ENCODE results near the gene UIMC1. TPM values are rescaled to one million over a fixed set of nuclear protein-coding genes. Genes with fewer than 3 reads are reported as not detected.

UIMC1 gene
- total and polyA plus RNA-seq, 2 of the 4 experiments (the other 2 are of a cell fraction) = 19.5 to 27.6 TPM

DNA sequence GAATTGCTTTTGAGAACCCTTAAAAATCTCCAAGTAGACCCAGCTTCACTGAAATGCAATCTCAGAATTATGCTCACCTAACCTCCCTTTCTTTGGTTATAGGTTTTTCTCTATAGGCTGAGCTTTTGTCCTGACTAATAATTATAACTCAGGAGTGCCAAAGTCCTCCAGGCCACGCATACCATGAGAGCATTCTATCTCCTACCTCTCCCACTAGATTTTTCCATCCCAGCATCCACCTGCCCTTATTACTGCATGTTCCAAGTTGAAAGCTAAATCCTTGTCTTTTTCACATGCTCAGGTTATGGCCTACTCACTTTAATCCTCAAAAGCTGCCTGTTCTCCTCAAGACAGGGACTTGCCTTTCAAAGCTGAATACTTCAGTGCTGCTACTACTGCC, 38.1 kb upstream of the UIMC1 start:
- no peak overlapping the region for H2BK15ac ChIP-seq (ENCODE audit: low read depth, low read length)
- no peak overlapping the region for H2AK9ac ChIP-seq (replicated peaks; ENCODE audit: low read depth, low read length, poor library complexity)
- H3K18ac ChIP-seq (ENCODE audit: low read depth, low read length) = no peak overlapping the region
- H3K4me2 ChIP-seq (ENCODE audit: low read depth, low read length) = no peak overlapping the region
- H3K79me1 ChIP-seq (ENCODE audit: low read depth in 1 of 2, low read length in 2 of 2) = peaks cover 8 to 9% of the 10 kb centered on the region in 2 experiments; a peak in 3 of 4 replicates
- no peaks in the 10 kb centered on the region; the same call in 1 of the 2 replicates for H4K20me1 ChIP-seq (ENCODE audit: insufficient read depth, low read length)
- no peak overlapping the region for H4K5ac ChIP-seq (ENCODE audit: low read depth, low read length)
- no peak overlapping the region for H3K56ac ChIP-seq (ENCODE audit: extremely low read depth, insufficient read depth, low read length)
- intact Hi-C loops (cut with micrococcal nuclease) = no loop called here
- CTCF ChIA-PET = no interaction called here
- 86% methylated on average over 1 of the region's 1 CpG; no CpG with 5 or more reads in 1 of the 2 experiments for whole genome bisulfite sequencing, 2 experiments (ENCODE audit: extremely low coverage in 2 of 2, insufficient read length in 1 of 2)
- no peak overlapping the region for H3K4ac ChIP-seq (ENCODE audit: low read depth, low read length)
- H3K9me3 ChIP-seq (ENCODE audit: control insufficient read depth, insufficient read depth, low read length) = no peaks in the 10 kb centered on the region
- POLR2A ChIA-PET (ENCODE audit: unreplicated experiment) = no interaction called here
- H3K27ac ChIP-seq (ENCODE audit: insufficient read depth, low read length) = no peak overlapping the region
- no peak overlapping the region for H2AK5ac ChIP-seq (ENCODE audit: low read depth, low read length)
- in situ Hi-C loops (cut with MboI; ENCODE audit: low sequenced_read_pairs) = no loop called here
- no peak overlapping the region for H3K23ac ChIP-seq (ENCODE audit: low read depth, low read length)
- no TSS peak for BruUV-seq (replicated peaks)
- no peak overlapping the region for H2BK5ac ChIP-seq (ENCODE audit: low read depth, low read length, poor library complexity, severe bottlenecking)
- TF ChIP-seq RAD21 (IDR thresholded peaks at IDR 0.05; ENCODE audit: low read length) (no peak), NFE2L2 (IDR thresholded peaks at IDR 0.05; ENCODE audit: low read depth, low read length) (no peak), RCOR1 (IDR thresholded peaks at IDR 0.05; ENCODE audit: insufficient replicate concordance, low read length) (no peak), POLR2A (IDR thresholded peaks at IDR 0.05; ENCODE audit: low read depth, low read length) (no peak), CHD1 (IDR thresholded peaks at IDR 0.05; ENCODE audit: low read depth, low read length) (no peak), BHLHE40 (IDR thresholded peaks at IDR 0.05; ENCODE audit: low read depth, low read length) (no peak), MAZ (IDR thresholded peaks at IDR 0.05; ENCODE audit: borderline replicate concordance, low read depth, low read length) (no peak)
- TF ChIP-seq, protein P1, sequence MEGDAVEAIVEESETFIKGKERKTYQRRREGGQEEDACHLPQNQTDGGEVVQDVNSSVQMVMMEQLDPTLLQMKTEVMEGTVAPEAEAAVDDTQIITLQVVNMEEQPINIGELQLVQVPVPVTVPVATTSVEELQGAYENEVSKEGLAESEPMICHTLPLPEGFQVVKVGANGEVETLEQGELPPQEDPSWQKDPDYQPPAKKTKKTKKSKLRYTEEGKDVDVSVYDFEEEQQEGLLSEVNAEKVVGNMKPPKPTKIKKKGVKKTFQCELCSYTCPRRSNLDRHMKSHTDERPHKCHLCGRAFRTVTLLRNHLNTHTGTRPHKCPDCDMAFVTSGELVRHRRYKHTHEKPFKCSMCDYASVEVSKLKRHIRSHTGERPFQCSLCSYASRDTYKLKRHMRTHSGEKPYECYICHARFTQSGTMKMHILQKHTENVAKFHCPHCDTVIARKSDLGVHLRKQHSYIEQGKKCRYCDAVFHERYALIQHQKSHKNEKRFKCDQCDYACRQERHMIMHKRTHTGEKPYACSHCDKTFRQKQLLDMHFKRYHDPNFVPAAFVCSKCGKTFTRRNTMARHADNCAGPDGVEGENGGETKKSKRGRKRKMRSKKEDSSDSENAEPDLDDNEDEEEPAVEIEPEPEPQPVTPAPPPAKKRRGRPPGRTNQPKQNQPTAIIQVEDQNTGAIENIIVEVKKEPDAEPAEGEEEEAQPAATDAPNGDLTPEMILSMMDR (conservative IDR thresholded peaks at IDR 0.05; ENCODE audit: low read depth, low read length) = no peak
- TF ChIP-seq, protein P2, sequence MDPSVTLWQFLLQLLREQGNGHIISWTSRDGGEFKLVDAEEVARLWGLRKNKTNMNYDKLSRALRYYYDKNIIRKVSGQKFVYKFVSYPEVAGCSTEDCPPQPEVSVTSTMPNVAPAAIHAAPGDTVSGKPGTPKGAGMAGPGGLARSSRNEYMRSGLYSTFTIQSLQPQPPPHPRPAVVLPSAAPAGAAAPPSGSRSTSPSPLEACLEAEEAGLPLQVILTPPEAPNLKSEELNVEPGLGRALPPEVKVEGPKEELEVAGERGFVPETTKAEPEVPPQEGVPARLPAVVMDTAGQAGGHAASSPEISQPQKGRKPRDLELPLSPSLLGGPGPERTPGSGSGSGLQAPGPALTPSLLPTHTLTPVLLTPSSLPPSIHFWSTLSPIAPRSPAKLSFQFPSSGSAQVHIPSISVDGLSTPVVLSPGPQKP (IDR thresholded peaks at IDR 0.05; ENCODE audit: borderline replicate concordance, low read depth, low read length) = no peak
- H3K9ac ChIP-seq (ENCODE audit: low read depth, low read length) = no peak overlapping the region
- dilution Hi-C loops (cut with HindIII; ENCODE audit: low sequenced_read_pairs, unreplicated experiment) = no loop called here
- no peak overlapping the region for H2AFZ ChIP-seq (replicated peaks; ENCODE audit: low read length, poor library complexity)
- no peak overlapping the region for H3K4me3 ChIP-seq (ENCODE audit: insufficient read depth, low read depth, low read length)
- H3K36me3 ChIP-seq (ENCODE audit: control insufficient read depth, insufficient read depth, low read length) = peaks cover 29% of the 10 kb centered on the region
- H3K9me1 ChIP-seq (ENCODE audit: insufficient read depth, low read length) = peaks cover 5% of the 10 kb centered on the region
- no peak overlapping the region for H4K8ac ChIP-seq (ENCODE audit: low read depth in 2 of 2, low read length in 2 of 2)
- H2BK20ac ChIP-seq (ENCODE audit: low read depth, low read length) = no peak overlapping the region
- no peaks in the 10 kb centered on the region for H3K27me3 ChIP-seq (ENCODE audit: control insufficient read depth, insufficient read depth, low read length)
- H3K4me1 ChIP-seq (ENCODE audit: control insufficient read depth, insufficient read depth, low read length) = peaks cover 2% of the 10 kb centered on the region
- H2BK120ac ChIP-seq (ENCODE audit: low read depth, low read length) = no peak overlapping the region
- DNase-seq (no peak), ATAC-seq (ENCODE audit: low read depth) (no peak)
- H3K14ac ChIP-seq (replicated peaks; ENCODE audit: low read depth, low read length) = no peak overlapping the region
- no peak overlapping the region for H4K91ac ChIP-seq (ENCODE audit: insufficient read depth, low read depth, low read length)

Data from IMR-90 (cell line).